Measurements from ENCODE around the gene SMIM45.

- no peak for TF ChIP-seq POLR2A (IDR thresholded peaks at IDR 0.05)
- no peak for TF ChIP-seq CTCF (IDR thresholded peaks at IDR 0.05)
Observed at GRCh38 chr22:41929418-41929810, 22.5 kb upstream of the SMIM45 start.

All from breast epithelium (tissue), 3 donors.